HepG2 (cell line): ENCODE measurements around the gene E2F1. TPM values are rescaled to one million over a fixed set of nuclear protein-coding genes. Genes with fewer than 3 reads are reported as not detected.

Source experiments
- ATAC-seq: fragments of 200-7000 bp; cut with Tn5 transposase; 3 replicates; pipeline ENCODE4 v1.9.1; 2020; ENCODE audit warnings: mild to moderate bottlenecking, moderate library complexity
- BruUV-seq: library from RNA; stranded (reverse); fragments of 400-500 nt; replicated peaks from 2 replicates; lab custom pipeline; 2021; lab: Mats Ljungman, UMichigan
- CTCF ChIA-PET: fragments of 300-600 bp; formaldehyde crosslinking; extraction: SDS; loops from one replicate; lab custom pipeline; 2021; ENCODE audit warnings: low total read pairs, inconsistent platforms, low intra/inter-chr PET ratio; lab: Yijun Ruan, JAX
- POLR2A ChIA-PET: fragments of 350-600 bp; sonication (Branson Sonifier 250); formaldehyde crosslinking; loops from one replicate; lab custom pipeline; 2020; ENCODE audit warnings: antibody characterized with exemption, inconsistent platforms; lab: Yijun Ruan, JAX
- DNase-seq: peaks from one replicate; pipeline ENCODE4 v3.0.0-alpha.2; 2015; ENCODE audit warnings: low spot score
- FAIRE-seq: peaks from 3 replicates; lab custom pipeline; 2011; peaks lifted over from hg19 to GRCh38; lab: Jason Lieb, UNC
- H2AFZ ChIP-seq: one replicate; pipeline ENCODE4 v1.6.1; 2011; ENCODE audit warnings: low read length, inconsistent platforms
- H3K27ac ChIP-seq: fragments of 300-600 bp; 3 replicates; pipeline ENCODE4 v1.8.0; 2011; ENCODE audit warnings: mixed run types, mild to moderate bottlenecking, mixed read lengths, low read length, inconsistent platforms; ENCODE audit not compliant: insufficient read depth; ENCODE audit errors: extremely low read length
- H3K27me3 ChIP-seq, 2 experiments: fragments of 200-600 bp in 1 of 2; 2 replicates in 1 of 2; 3 replicates in 1 of 2; pipeline versions ENCODE4 v1.6.0 to v1.8.0; 2011; ENCODE audit warnings: low read length in 2 of 2, mild to moderate bottlenecking in 2 of 2, moderate library complexity in 2 of 2, inconsistent platforms in 1 of 2; ENCODE audit not compliant: insufficient read depth in 2 of 2, control insufficient read depth in 1 of 2
- H3K36me3 ChIP-seq, 2 experiments: fragments of 200-600 bp in 1 of 2; replicated peaks in 1 of 2; 2 replicates in 1 of 2; 3 replicates in 1 of 2; pipeline versions ENCODE4 v1.5.1 to v1.8.0; 2011; ENCODE audit warnings: low read length in 2 of 2, inconsistent platforms in 1 of 2; ENCODE audit not compliant: insufficient read depth in 2 of 2, control insufficient read depth in 1 of 2
- H3K4me1 ChIP-seq: 2 replicates; pipeline ENCODE4 v1.5.1; 2012; ENCODE audit warnings: low read length, inconsistent platforms; ENCODE audit not compliant: insufficient read depth
- H3K4me2 ChIP-seq: 2 replicates; pipeline ENCODE4 v1.6.0; 2011; ENCODE audit warnings: low read depth, low read length, inconsistent platforms
- H3K4me3 ChIP-seq, 3 experiments: fragments of 200-600 bp in 1 of 3; sonication (generic), shearing (Covaris generic) in 1 of 3; replicated peaks in 1 of 3; 2 replicates each; pipeline ENCODE4 v1.5.1; 2011 to 2016; ENCODE audit warnings: low read length in 3 of 3, inconsistent platforms in 2 of 3, low read depth in 2 of 3, mild to moderate bottlenecking in 2 of 3, control low read depth in 1 of 3, mixed read lengths in 1 of 3; ENCODE audit not compliant: insufficient read depth in 1 of 3
- H3K79me2 ChIP-seq: one replicate; pipeline ENCODE4 v1.6.1; 2011; ENCODE audit warnings: low read length, inconsistent platforms; ENCODE audit not compliant: insufficient read depth
- H3K9ac ChIP-seq: 2 replicates; pipeline ENCODE4 v1.6.0; 2011; ENCODE audit warnings: mild to moderate bottlenecking, low read depth, low read length, inconsistent platforms; ENCODE audit not compliant: insufficient read depth
- H3K9me3 ChIP-seq: 2 replicates; pipeline ENCODE4 v1.5.1; 2012; ENCODE audit warnings: mild to moderate bottlenecking, low read length
- H4K20me1 ChIP-seq: 2 replicates; pipeline ENCODE4 v1.6.0; 2011; ENCODE audit warnings: inconsistent platforms, mild to moderate bottlenecking, low read length, moderate library complexity; ENCODE audit not compliant: insufficient read depth
- CC2D1A ChIP-seq: sonication (generic); formaldehyde crosslinking; IDR thresholded peaks from 2 replicates; pipeline ENCODE4 v1.8.1; 2023; ENCODE audit warnings: mild to moderate bottlenecking, missing genetic modification reagents
- PTBP1 ChIP-seq: fragments of 200-400 bp; formaldehyde crosslinking; IDR thresholded peaks from 2 replicates; pipeline ENCODE4 v1.6.1; 2018; ENCODE audit warnings: low read length, low read depth; ENCODE audit not compliant: poor library complexity, severe bottlenecking
- ZFY ChIP-seq: sonication (generic); formaldehyde crosslinking; IDR thresholded peaks from 2 replicates; pipeline ENCODE4 v1.4.0; 2020; ENCODE audit warnings: missing genetic modification reagents
- ZMYM3 ChIP-seq: sonication (generic); formaldehyde crosslinking; IDR thresholded peaks from 2 replicates; pipeline ENCODE4 v1.5.1; 2020; ENCODE audit warnings: mild to moderate bottlenecking, missing genetic modification reagents
- ZNF30 ChIP-seq: sonication (generic); formaldehyde crosslinking; IDR thresholded peaks from 2 replicates; pipeline ENCODE4 v1.5.0; 2020; ENCODE audit warnings: mild to moderate bottlenecking, missing genetic modification reagents
- ZNF629 ChIP-seq: sonication (generic); formaldehyde crosslinking; conservative IDR thresholded peaks from 2 replicates; pipeline ENCODE4 v1.5.0; 2020; ENCODE audit warnings: missing genetic modification reagents
- WGBS: methylation state at CpG from one replicate; pipeline ENCODE4 v1.1.6; 2017; ENCODE audit warnings: low lambda C conversion rate; 5-methylcytosine and 5-hydroxymethylcytosine counted together
- in situ Hi-C: cut with HindIII; loops from 2 replicates; pipeline ENCODE4 v1.10.0; 2017; ENCODE audit warnings: low pct_unique_long_range_greater_than_20kb; ENCODE audit not compliant: extremely low pct_ligation_motif_present
- intact Hi-C: fragments of 100-400 bp; cut with micrococcal nuclease; formaldehyde crosslinking; loops from one replicate; pipeline ENCODE4 v1.10.0; 2022; ENCODE audit not compliant: unreplicated experiment
- polyA plus RNA-seq, 8 experiments: library from polyadenylated mRNA; depleted of rRNA in 3 of 8; stranded (reverse) in 7 of 8; unstranded in 1 of 8; fragments of >200 nt; fragmentation: Illumina TruSeq in 4 of 8; extraction: Trizol in 4 of 8; gene quantifications; 2 replicates each; pipeline versions ENCODE4 v1.2.1 to v1.2.3, GENCODE V29; 2011 to 2016; ENCODE audit warnings: low read depth in 4 of 8, missing spikeins in 1 of 8, mixed read lengths in 1 of 8; ENCODE audit not compliant: insufficient read depth in 1 of 8
- total RNA-seq, 5 experiments: library from RNA; depleted of rRNA; stranded (reverse); fragments of >200 nt; fragmentation: Illumina TruSeq; extraction: Trizol; gene quantifications; 2 replicates each; pipeline ENCODE4 v1.2.3, GENCODE V29; 2016; ENCODE audit warnings: low read depth in 1 of 5
- TF ChIP-seq, protein P1 (sequence below): sonication (generic); formaldehyde crosslinking; IDR thresholded peaks from 2 replicates; pipeline ENCODE4 v1.4.0; 2020; ENCODE audit warnings: missing genetic modification reagents

The E2F1 gene
- total and polyA plus RNA-seq, 2 of the 13 experiments (the other 11 are each of a cell fraction or from before 2014, with no cell fraction given), result 25.5 to 39.4 TPM

DNA sequence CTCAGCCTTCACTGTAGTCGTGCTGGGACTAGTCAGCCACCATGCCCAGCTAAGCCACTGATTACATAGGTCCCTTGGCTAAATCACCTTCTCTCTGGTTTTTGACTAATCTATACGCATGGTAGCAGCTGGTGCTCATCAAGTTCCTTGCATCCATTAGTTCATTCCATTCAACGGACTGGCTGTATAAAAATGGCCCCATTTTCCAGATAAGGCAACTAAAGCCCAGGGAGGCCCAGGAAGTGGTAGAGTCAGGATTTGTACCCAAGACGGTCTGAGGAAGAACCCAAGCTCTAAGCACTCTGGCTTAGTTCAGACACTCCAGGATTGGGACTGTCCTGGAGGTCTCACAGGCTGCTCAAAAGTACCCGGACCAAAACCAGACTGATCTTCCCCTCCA, 4.9 kb downstream of the E2F1 start:
- Histone ChIP-seq H3K27ac (no peak overlapping the region), H3K36me3 (peaks cover 9 to 28% of the 10 kb centered on the region in 2 experiments; a peak in 4 of 5 replicates), H3K9me3 (no peaks in the 10 kb centered on the region), H3K4me2 (no peak overlapping the region), H3K79me2 (peaks cover 21% of the 10 kb centered on the region), H3K9ac (no peak overlapping the region), H3K4me3 (no peak overlapping the region), H2AFZ (no peak overlapping the region), H4K20me1 (no peaks in the 10 kb centered on the region), H3K4me1 (peaks cover 19% of the 10 kb centered on the region), H3K27me3 (no peaks in the 10 kb centered on the region)
- POLR2A ChIA-PET, result interaction anchor here (0.6 to 1.9 kb wide), 3 partner anchors 18 to 312 kb away, joined by 3 to 5 read pairs (median 3); partner anchors contain the start of gene RALY
- CTCF ChIA-PET, result no interaction called here
- DNase-seq (no peak), FAIRE-seq (peak; percentile 48), ATAC-seq (no peak)
- in situ Hi-C loops, result no loop called here
- no TSS peak for BruUV-seq
- TF ChIP-seq, protein P1, sequence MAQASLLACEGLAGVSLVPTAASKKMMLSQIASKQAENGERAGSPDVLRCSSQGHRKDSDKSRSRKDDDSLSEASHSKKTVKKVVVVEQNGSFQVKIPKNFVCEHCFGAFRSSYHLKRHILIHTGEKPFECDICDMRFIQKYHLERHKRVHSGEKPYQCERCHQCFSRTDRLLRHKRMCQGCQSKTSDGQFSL (CRISPR knock-in tag), result no peak
- TF ChIP-seq ZNF629 (CRISPR knock-in tag) (peak; percentile 88), ZMYM3 (0 out of 2 replicates have a peak, but pooled peaks have one; percentile 36), CC2D1A (CRISPR knock-in tag) (no peak)
- intact Hi-C loops, result no loop called here
- WGBS, result 97% methylated on average over 5 of the region's 5 CpGs

DNA sequence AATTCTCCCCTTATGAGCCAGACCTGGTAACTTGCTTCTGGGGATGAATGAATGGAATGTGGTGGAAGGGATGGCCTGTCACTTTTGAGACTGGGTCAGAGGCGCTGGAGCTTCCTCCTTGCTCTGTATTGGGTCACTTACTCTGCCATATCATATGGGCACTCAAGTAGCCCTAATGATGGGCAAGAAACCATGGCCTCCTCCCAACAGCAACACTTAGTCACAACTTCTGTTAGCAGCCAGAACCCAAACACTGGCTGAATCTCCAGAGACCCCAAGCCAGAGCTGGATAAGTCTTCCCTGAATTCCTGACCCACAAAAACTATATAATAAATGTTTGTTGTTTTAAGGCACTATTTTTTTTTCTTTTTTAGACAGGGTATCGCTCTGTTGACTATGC, 5.5 kb downstream of the E2F1 start:
- Histone ChIP-seq H3K4me2 (no peak overlapping the region), H3K27ac (no peak overlapping the region), H4K20me1 (no peaks in the 10 kb centered on the region), H3K9ac (no peak overlapping the region), H3K27me3 (no peaks in the 10 kb centered on the region), H3K4me1 (peaks cover 23% of the 10 kb centered on the region), H2AFZ (no peak overlapping the region), H3K36me3 (peaks cover 9 to 28% of the 10 kb centered on the region in 2 experiments; a peak in 4 of 5 replicates), H3K9me3 (no peaks in the 10 kb centered on the region), H3K79me2 (peaks cover 21% of the 10 kb centered on the region), H3K4me3 (no peak overlapping the region)
- FAIRE-seq (no peak), DNase-seq (no peak), ATAC-seq (no peak)
- intact Hi-C loops, result no loop called here
- BruUV-seq, result no TSS peak
- in situ Hi-C loops, result no loop called here
- 95% methylated on average over 2 of the region's 2 CpGs for WGBS
- TF ChIP-seq ZFY (CRISPR knock-in tag), result no peak
- no peak for TF ChIP-seq PTBP1
- no peak for TF ChIP-seq ZNF30 (CRISPR knock-in tag)
- ChIA-PET POLR2A (interaction anchor here (1.0 to 1.9 kb wide), 2 partner anchors 17 to 313 kb away, joined by 3 to 5 read pairs; partner anchors contain the start of gene RALY), CTCF (no interaction called here)
